Fibroblast of lung (primary cell): Measurements from ENCODE around the gene ZNF226.

Experiments
- EZH2 ChIP-seq: IDR thresholded peaks from 2 replicates; pipeline ENCODE4 v1.5.1; 2012; ENCODE audit warnings: low read length, control low read depth, mild to moderate bottlenecking; ENCODE audit errors: missing control alignments
- TF ChIP-seq, protein P1 (sequence below), 2 donors: IDR thresholded peaks in 1 of 2; conservative IDR thresholded peaks in 1 of 2; 1 replicate in 1 of 2; 2 replicates in 1 of 2; pipeline ENCODE4 v1.5.1; 2011 to 2012; ENCODE audit warnings: low read length in 2 of 2, control low read depth in 1 of 2, inconsistent platforms in 1 of 2, low read depth in 1 of 2, mild to moderate bottlenecking in 1 of 2

DNA sequence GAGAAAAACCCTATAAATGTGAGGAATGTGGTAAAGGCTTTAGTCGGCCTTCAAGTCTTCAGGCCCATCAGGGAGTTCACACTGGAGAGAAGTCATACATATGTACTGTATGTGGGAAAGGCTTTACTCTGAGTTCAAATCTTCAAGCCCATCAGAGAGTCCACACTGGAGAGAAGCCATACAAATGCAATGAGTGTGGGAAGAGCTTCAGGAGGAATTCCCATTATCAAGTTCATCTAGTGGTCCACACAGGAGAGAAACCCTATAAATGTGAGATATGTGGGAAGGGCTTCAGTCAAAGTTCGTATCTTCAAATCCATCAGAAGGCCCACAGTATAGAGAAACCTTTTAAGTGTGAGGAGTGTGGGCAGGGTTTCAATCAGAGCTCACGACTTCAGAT lies 11.7 kb downstream of the ZNF226 start:
- TF ChIP-seq, protein P1, sequence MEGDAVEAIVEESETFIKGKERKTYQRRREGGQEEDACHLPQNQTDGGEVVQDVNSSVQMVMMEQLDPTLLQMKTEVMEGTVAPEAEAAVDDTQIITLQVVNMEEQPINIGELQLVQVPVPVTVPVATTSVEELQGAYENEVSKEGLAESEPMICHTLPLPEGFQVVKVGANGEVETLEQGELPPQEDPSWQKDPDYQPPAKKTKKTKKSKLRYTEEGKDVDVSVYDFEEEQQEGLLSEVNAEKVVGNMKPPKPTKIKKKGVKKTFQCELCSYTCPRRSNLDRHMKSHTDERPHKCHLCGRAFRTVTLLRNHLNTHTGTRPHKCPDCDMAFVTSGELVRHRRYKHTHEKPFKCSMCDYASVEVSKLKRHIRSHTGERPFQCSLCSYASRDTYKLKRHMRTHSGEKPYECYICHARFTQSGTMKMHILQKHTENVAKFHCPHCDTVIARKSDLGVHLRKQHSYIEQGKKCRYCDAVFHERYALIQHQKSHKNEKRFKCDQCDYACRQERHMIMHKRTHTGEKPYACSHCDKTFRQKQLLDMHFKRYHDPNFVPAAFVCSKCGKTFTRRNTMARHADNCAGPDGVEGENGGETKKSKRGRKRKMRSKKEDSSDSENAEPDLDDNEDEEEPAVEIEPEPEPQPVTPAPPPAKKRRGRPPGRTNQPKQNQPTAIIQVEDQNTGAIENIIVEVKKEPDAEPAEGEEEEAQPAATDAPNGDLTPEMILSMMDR (conservative IDR thresholded peaks at IDR 0.05 in 1 of 2, IDR thresholded peaks at IDR 0.05 in 1 of 2; ENCODE audit: low read depth in 1 of 2, low read length in 2 of 2), result no peak
- TF ChIP-seq EZH2, result no peak
